Naive thymus-derived CD4-positive, alpha-beta T cell (primary cell): ENCODE data around the gene WWTR1. TPM values are rescaled to one million over a fixed set of nuclear protein-coding genes. Genes with fewer than 3 reads are reported as not detected.

Source experiments
- ATAC-seq: fragments of 150-1000 bp; cut with Tn5 transposase; 2 replicates; pipeline ENCODE4 v1.10.0; 2021; ENCODE audit warnings: mild to moderate bottlenecking, moderate library complexity
- CTCF ChIA-PET: fragments of 350-600 bp; sonication (Branson Sonifier 250); formaldehyde crosslinking; loops from one replicate; lab custom pipeline; 2021; ENCODE audit warnings: antibody characterized with exemption; lab: Charles Lee
- POLR2A ChIA-PET: fragments of 350-600 bp; sonication (Branson Sonifier 250); formaldehyde crosslinking; loops from one replicate; lab custom pipeline; 2021; ENCODE audit warnings: antibody characterized with exemption, inconsistent platforms; lab: Charles Lee
- DNase-seq, 9 donors: peaks; one replicate each; pipeline versions ENCODE4 v3.0.0 to v3.0.0-alpha.2; 2020 to 2022; ENCODE audit warnings: mixed read lengths in 1 of 9
- H3K27ac ChIP-seq: one replicate; pipeline ENCODE4 v1.7.0; 2013; ENCODE audit warnings: mild to moderate bottlenecking, low read depth, low read length, moderate library complexity
- H3K27me3 ChIP-seq, 2 donors: one replicate each; pipeline ENCODE4 v1.7.0; 2013; ENCODE audit warnings: low read length in 2 of 2, mild to moderate bottlenecking in 2 of 2, moderate library complexity in 2 of 2; ENCODE audit not compliant: control insufficient read depth in 2 of 2, insufficient read depth in 2 of 2
- H3K36me3 ChIP-seq, 3 experiments: 1 replicate in 2 of 3; 2 replicates in 1 of 3; pipeline ENCODE4 v1.7.0; 2013; ENCODE audit warnings: low read length in 3 of 3, mild to moderate bottlenecking in 3 of 3, moderate library complexity in 1 of 3; ENCODE audit not compliant: insufficient read depth in 3 of 3, control insufficient read depth in 2 of 3
- H3K4me1 ChIP-seq, 2 donors: one replicate each; pipeline ENCODE4 v1.7.0; 2013; ENCODE audit warnings: low read length in 2 of 2, mild to moderate bottlenecking in 2 of 2, moderate library complexity in 1 of 2; ENCODE audit not compliant: control insufficient read depth in 2 of 2, insufficient read depth in 2 of 2
- H3K4me3 ChIP-seq: 2 replicates; pipeline ENCODE4 v1.7.0; 2013; ENCODE audit warnings: mild to moderate bottlenecking, low read length
- H3K9me3 ChIP-seq, 3 experiments: 1 replicate in 2 of 3; 2 replicates in 1 of 3; pipeline ENCODE4 v1.7.0; 2013; ENCODE audit warnings: low read length in 3 of 3; ENCODE audit not compliant: control insufficient read depth in 2 of 3
- H3K27ac Mint-ChIP-seq, 9 donors: one replicate each; pipeline ENCODE4 v1.8.0; 2020 to 2022; ENCODE audit warnings: mixed read lengths in 9 of 9, mild to moderate bottlenecking in 8 of 9, moderate library complexity in 5 of 9, inconsistent platforms in 2 of 9
- H3K27me3 Mint-ChIP-seq, 5 donors: one replicate each; pipeline ENCODE4 v1.8.0; 2021 to 2022; ENCODE audit warnings: mixed read lengths in 5 of 5, mild to moderate bottlenecking in 1 of 5
- H3K36me3 Mint-ChIP-seq, 5 donors: one replicate each; pipeline ENCODE4 v1.8.0; 2020 to 2022; ENCODE audit warnings: mixed read lengths in 5 of 5, mild to moderate bottlenecking in 3 of 5, inconsistent platforms in 1 of 5
- H3K4me1 Mint-ChIP-seq, 7 donors: one replicate each; pipeline ENCODE4 v1.8.0; 2020 to 2022; ENCODE audit warnings: mixed read lengths in 7 of 7, mild to moderate bottlenecking in 3 of 7, inconsistent platforms in 1 of 7
- H3K4me3 Mint-ChIP-seq, 10 donors: one replicate each; pipeline ENCODE4 v1.8.0; 2020 to 2022; ENCODE audit warnings: mild to moderate bottlenecking in 10 of 10, mixed read lengths in 10 of 10, moderate library complexity in 6 of 10, inconsistent platforms in 2 of 10
- H3K9me3 Mint-ChIP-seq, 11 donors: one replicate each; pipeline ENCODE4 v1.8.0; 2020 to 2022; ENCODE audit warnings: mixed read lengths in 11 of 11, mild to moderate bottlenecking in 4 of 11, inconsistent platforms in 1 of 11, moderate library complexity in 1 of 11
- intact Hi-C, 2 donors: fragments of 100-400 bp; cut with micrococcal nuclease; formaldehyde crosslinking; loops; one replicate each; pipeline ENCODE4 v1.15.1; 2023
- polyA plus RNA-seq, 2 donors: library from polyadenylated mRNA; unstranded; fragments of 300-500 nt; fragmentation: Illumina TruSeq; gene quantifications; one replicate each; pipeline ENCODE4 v1.2.3, GENCODE V29; 2021
- total RNA-seq, 6 experiments: library from RNA in 5 of 6; stranded (reverse) in 5 of 6; gene quantifications; 1 replicate in 5 of 6; 2 replicates in 1 of 6; pipeline ENCODE4 v1.2.3 and lab custom pipeline; 2021 to 2026

Gene WWTR1
- total and polyA plus RNA-seq, 7 experiments from 2014 or later, result 0.17 to 0.56 (median 0.31) TPM; not detected in 1

DNA sequence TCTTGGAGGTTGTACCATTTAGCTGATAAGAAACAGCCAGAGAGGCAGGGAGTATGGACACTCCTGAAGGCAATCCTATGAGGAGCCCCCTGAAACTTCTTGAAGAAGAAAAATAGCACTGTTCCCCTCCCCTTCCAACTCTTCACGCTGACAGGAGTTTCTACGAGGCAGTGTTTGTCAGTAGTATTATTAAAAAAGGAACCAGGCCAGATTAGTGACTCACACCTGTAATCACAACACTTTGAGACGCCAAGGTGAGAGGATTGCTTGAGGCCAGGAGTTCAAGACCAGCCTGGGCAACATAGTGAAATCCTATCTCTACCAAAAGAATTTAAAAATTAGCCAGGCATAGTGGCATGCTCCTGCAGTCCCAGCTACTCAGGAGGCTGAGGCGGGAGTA is 38.7 kb downstream of the WWTR1 start:
- Mint-ChIP-seq H3K36me3 (peaks cover 0 to 4% (median 0%) of the 10 kb centered on the region in 5 donors), H3K4me1 (peaks cover 0 to 25% (median 0%) of the 10 kb centered on the region in 7 donors), H3K9me3 (peaks cover 0 to 1% (median 0%) of the 10 kb centered on the region in 11 donors), H3K27ac (no peak overlapping the region), H3K27me3 (peaks cover 12 to 37% (median 27%) of the 10 kb centered on the region in 5 donors), H3K4me3 (no peak overlapping the region)
- Histone ChIP-seq H3K27ac (no peak overlapping the region), H3K9me3 (no peaks in the 10 kb centered on the region), H3K27me3 (no peaks in the 10 kb centered on the region), H3K36me3 (no peaks in the 10 kb centered on the region), H3K4me1 (no peaks in the 10 kb centered on the region), H3K4me3 (no peak overlapping the region)
- ChIA-PET CTCF (no interaction called here), POLR2A (no interaction called here)
- DNase-seq (no peak), ATAC-seq (no peak)
- intact Hi-C loops, result no loop called here

DNA sequence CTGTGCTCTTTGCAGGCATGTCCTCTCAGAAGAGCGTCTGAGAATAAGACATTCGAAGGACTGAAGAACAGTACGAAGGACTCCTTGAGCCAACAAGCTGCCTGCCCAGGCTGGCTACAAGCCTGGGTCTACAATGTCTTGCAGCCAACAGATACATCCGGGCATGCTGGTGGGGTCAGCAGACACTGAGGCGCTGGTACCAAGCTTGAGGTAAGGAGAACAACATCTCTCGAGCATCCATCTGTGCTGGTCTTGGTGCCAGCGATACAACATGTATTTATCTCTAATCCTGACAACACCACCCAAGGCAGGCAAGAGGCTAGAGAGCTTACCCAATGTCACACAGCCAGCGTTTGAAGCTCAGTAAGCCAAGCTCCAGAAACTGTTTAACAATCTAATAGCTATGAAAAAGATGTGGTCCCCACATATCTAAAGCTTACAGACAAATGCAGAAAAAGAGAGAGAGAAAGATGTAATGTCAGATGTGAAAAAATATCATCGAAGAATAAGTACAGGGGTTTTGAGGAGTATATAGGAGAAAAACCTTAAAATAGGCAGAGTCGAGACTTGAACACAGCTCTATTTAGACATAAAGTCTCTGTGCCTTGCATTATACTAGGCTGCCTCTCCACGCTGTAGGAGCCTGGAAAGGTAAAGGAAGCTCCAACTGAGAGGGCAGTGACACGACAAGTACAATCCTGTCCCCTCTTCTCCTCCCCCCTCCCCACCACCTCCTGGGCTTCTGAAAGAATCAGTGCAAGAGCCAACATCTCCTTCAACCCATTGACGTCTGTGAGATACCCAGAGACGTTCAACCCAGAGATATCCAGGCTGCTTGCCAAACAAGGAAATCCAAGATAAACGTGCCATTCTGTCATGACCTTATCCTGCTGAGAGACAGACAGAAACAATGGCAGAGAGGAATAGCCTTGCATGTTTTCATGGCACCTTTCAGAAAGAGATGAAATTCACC is 39.4 kb downstream of the WWTR1 start:
- no peaks in the 10 kb centered on the region for H3K36me3 ChIP-seq
- no peak overlapping the region for H3K4me3 ChIP-seq
- H3K27ac ChIP-seq, result no peak overlapping the region
- Mint-ChIP-seq H3K27ac (no peak overlapping the region), H3K36me3 (peaks cover 0 to 4% (median 0%) of the 10 kb centered on the region in 5 donors), H3K4me1 (peaks cover 0 to 22% (median 0%) of the 10 kb centered on the region in 7 donors), H3K27me3 (peaks cover 12 to 37% (median 22%) of the 10 kb centered on the region in 5 donors), H3K4me3 (no peak overlapping the region), H3K9me3 (peaks cover 0 to 1% (median 0%) of the 10 kb centered on the region in 11 donors)
- ATAC-seq, result no peak
- H3K9me3 ChIP-seq, result no peaks in the 10 kb centered on the region
- intact Hi-C loops, result no loop called here
- no peaks in the 10 kb centered on the region for H3K27me3 ChIP-seq
- ChIA-PET CTCF (no interaction called here), POLR2A (no interaction called here)
- H3K4me1 ChIP-seq, result no peaks in the 10 kb centered on the region
- DNase-seq, result no peak

DNA sequence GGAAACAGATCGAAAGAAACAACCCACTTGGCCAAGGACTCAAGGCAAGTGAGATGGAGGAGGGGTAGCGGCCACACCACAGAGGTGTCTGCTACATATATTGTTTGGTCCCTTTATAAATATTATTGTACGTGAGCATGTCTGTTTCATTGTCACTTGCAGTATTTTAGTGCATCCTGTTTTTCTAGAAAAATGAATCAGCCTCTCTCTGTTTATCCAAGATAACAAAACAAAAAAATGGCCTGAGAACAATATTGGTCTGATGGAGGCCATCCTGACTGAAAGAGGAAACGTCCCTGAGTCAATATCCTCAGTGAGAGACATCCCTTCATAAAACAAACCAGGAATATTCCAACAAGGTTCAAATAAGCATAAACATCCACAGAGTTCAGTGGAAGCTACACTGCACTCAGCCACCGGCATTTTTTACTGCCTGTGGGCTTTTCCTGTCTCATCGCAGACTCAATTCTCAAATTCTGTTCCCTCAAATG is 42.0 kb downstream of the WWTR1 start:
- ChIA-PET CTCF (no interaction called here), POLR2A (no interaction called here)
- no peak overlapping the region for H3K4me3 ChIP-seq
- H3K36me3 ChIP-seq, result no peaks in the 10 kb centered on the region
- peaks cover 0 to 9% (median 0%) of the 10 kb centered on the region in 7 donors for H3K4me1 Mint-ChIP-seq
- no peak overlapping the region for H3K27ac Mint-ChIP-seq
- no peak for ATAC-seq
- no peak overlapping the region for H3K27ac ChIP-seq
- H3K9me3 Mint-ChIP-seq, result peaks cover 0 to 1% (median 0%) of the 10 kb centered on the region in 11 donors
- intact Hi-C loops, result no loop called here
- DNase-seq, result no peak
- no peaks in the 10 kb centered on the region for H3K4me1 ChIP-seq
- no peaks in the 10 kb centered on the region for H3K27me3 ChIP-seq
- H3K9me3 ChIP-seq, result no peaks in the 10 kb centered on the region
- peaks cover 12 to 42% (median 24%) of the 10 kb centered on the region in 5 donors for H3K27me3 Mint-ChIP-seq
- H3K36me3 Mint-ChIP-seq, result peaks cover 0 to 4% (median 0%) of the 10 kb centered on the region in 5 donors
- H3K4me3 Mint-ChIP-seq, result no peak overlapping the region

DNA sequence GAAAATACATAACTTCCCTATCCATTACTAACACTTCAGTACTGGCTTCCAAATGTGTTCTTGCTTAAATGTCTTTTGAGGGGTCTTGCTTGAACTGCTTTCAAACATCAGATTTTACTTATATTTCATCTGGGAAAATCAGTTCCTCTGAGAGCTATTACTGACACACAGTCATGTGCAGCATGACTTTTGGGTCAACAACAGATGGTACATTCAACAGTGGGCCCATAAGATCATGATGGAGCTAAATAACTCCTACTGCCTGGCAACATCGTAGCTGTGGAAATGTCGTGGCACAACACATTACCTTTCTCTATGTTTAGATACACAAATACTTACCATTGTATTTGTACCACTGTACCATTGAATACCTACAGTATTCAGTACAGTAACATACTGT is 43.8 kb downstream of the WWTR1 start:
- peaks cover 0 to 1% (median 0%) of the 10 kb centered on the region in 11 donors for H3K9me3 Mint-ChIP-seq
- peaks cover 11 to 37% (median 26%) of the 10 kb centered on the region in 5 donors for H3K27me3 Mint-ChIP-seq
- H3K4me1 Mint-ChIP-seq, result peaks cover 0 to 3% (median 0%) of the 10 kb centered on the region in 7 donors
- Histone ChIP-seq H3K4me1 (no peaks in the 10 kb centered on the region), H3K4me3 (no peak overlapping the region), H3K27me3 (no peaks in the 10 kb centered on the region), H3K9me3 (no peaks in the 10 kb centered on the region), H3K36me3 (no peaks in the 10 kb centered on the region), H3K27ac (no peak overlapping the region)
- no peaks in the 10 kb centered on the region for H3K36me3 Mint-ChIP-seq
- H3K4me3 Mint-ChIP-seq, result no peak overlapping the region
- no peak overlapping the region for H3K27ac Mint-ChIP-seq
- ChIA-PET CTCF (no interaction called here), POLR2A (interaction anchor here (0.5 kb wide), 1 partner anchor 52 kb away, joined by 3 read pairs; no protein-coding TSS in a partner anchor)
- ATAC-seq, result no peak
- no peak for DNase-seq
- intact Hi-C loops, result no loop called here

DNA sequence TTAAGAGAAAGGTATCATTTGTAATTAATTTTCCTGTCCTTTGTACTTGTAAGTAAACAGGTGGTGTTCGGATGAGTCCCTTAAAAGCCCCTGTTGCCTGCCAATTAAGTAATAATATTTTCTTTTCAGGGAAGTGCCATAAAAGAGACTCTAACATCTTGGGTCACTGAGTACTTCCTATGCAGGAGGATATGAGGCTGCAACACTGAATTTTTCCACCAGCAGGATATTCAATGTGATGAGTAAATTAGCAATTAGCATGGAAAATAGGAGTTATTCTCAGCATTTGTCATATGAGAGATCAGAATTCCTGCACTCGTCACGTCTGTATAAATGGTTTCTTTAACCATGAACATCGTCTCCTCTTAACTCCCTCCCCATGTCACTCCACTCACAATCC is 45.4 kb downstream of the WWTR1 start:
- Histone ChIP-seq H3K36me3 (no peaks in the 10 kb centered on the region), H3K9me3 (no peaks in the 10 kb centered on the region), H3K27ac (no peak overlapping the region), H3K27me3 (no peaks in the 10 kb centered on the region), H3K4me3 (no peak overlapping the region), H3K4me1 (no peaks in the 10 kb centered on the region)
- peaks cover 0 to 3% (median 0%) of the 10 kb centered on the region in 7 donors for H3K4me1 Mint-ChIP-seq
- H3K9me3 Mint-ChIP-seq, result peaks cover 0 to 1% (median 0%) of the 10 kb centered on the region in 11 donors
- intact Hi-C loops, result no loop called here
- H3K27me3 Mint-ChIP-seq, result peaks cover 0 to 33% (median 18%) of the 10 kb centered on the region in 5 donors
- H3K36me3 Mint-ChIP-seq, result no peaks in the 10 kb centered on the region
- H3K4me3 Mint-ChIP-seq, result no peak overlapping the region
- ChIA-PET POLR2A (no interaction called here), CTCF (no interaction called here)
- H3K27ac Mint-ChIP-seq, result no peak overlapping the region
- DNase-seq, result no peak
- no peak for ATAC-seq

DNA sequence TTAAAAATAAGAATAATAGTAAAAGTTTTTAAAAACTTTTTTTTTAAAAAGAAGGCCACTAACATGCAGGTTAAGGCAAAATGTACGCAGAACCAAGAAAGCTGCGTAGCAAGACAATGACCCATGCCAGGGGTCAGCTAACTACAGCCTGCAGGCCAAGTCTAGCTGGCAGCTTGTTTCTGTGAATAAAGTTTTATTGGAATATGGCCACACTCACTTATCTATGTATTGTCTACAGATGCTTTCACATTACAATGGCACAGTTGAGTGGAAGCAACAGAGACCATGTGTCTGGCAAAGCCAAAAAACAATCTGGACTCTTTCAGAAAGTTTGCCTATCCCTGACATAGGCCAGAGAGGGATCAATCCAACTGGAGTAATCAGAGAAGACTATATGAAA is 46.7 kb downstream of the WWTR1 start:
- DNase-seq (no peak), ATAC-seq (no peak)

More for the DNA sequence above, 46.7 kb downstream of the WWTR1 start:
- Histone ChIP-seq H3K9me3 (no peaks in the 10 kb centered on the region), H3K4me3 (no peak overlapping the region), H3K36me3 (no peaks in the 10 kb centered on the region), H3K4me1 (no peaks in the 10 kb centered on the region), H3K27me3 (no peaks in the 10 kb centered on the region), H3K27ac (no peak overlapping the region)
- Mint-ChIP-seq H3K9me3 (no peaks in the 10 kb centered on the region), H3K27ac (no peak overlapping the region), H3K4me3 (no peak overlapping the region), H3K36me3 (no peaks in the 10 kb centered on the region), H3K4me1 (peaks cover 0 to 3% (median 0%) of the 10 kb centered on the region in 7 donors), H3K27me3 (peaks cover 0 to 28% (median 18%) of the 10 kb centered on the region in 5 donors)
- CTCF ChIA-PET, result no interaction called here
- intact Hi-C loops, result no loop called here
- POLR2A ChIA-PET, result no interaction called here
